HL-60 (cell line): ENCODE data around the gene PPID.
"Not testable (repeated sequence)": the region's sequence is repeated elsewhere in the genome, so short reads cannot be mapped to it uniquely, and the experiment has no call there.

ENCODE experiments used
- DNase-seq, 2 experiments: peaks; one replicate each; pipeline ENCODE4 v3.0.0-alpha.2; 2010 to 2020; ENCODE audit warnings: low read depth in 1 of 2, low spot score in 1 of 2
- H3K27ac ChIP-seq: fragments of 250-450 bp; sonication (Bioruptor Pico); replicated peaks from 2 replicates; pipeline ENCODE4 v1.5.1; 2020; ENCODE audit warnings: mild to moderate bottlenecking, moderate library complexity
- H3K27me3 ChIP-seq: fragments of 250-450 bp; sonication (Bioruptor Pico); 2 replicates; pipeline ENCODE4 v1.5.1; 2021; ENCODE audit warnings: mild to moderate bottlenecking, moderate library complexity; ENCODE audit not compliant: insufficient read depth, poor library complexity, severe bottlenecking
- H3K4me3 ChIP-seq: replicated peaks from 2 replicates; pipeline ENCODE4 v1.5.1; 2011; ENCODE audit warnings: mild to moderate bottlenecking, control low read depth, low read length; ENCODE audit not compliant: insufficient read depth
- CTCF ChIP-seq: IDR thresholded peaks from one replicate; pipeline ENCODE4 v1.5.1; 2011; ENCODE audit warnings: low read length, control low read depth, inconsistent platforms; ENCODE audit not compliant: insufficient read depth
- GABPA ChIP-seq: IDR thresholded peaks from 2 replicates; pipeline ENCODE4 v1.6.1; 2012; ENCODE audit warnings: low read depth
- POLR2AphosphoS5 ChIP-seq: IDR thresholded peaks from 2 replicates; pipeline ENCODE4 v1.6.1; 2012; ENCODE audit warnings: low read depth
- SPI1 ChIP-seq: IDR thresholded peaks from 2 replicates; pipeline ENCODE4 v1.6.1; 2012; ENCODE audit warnings: low read depth, mild to moderate bottlenecking, borderline replicate concordance
- TF ChIP-seq, protein P1 (sequence below): IDR thresholded peaks from 2 replicates; pipeline ENCODE4 v1.6.1; 2012; ENCODE audit warnings: low read depth; ENCODE audit not compliant: insufficient replicate concordance

PPID gene

DNA sequence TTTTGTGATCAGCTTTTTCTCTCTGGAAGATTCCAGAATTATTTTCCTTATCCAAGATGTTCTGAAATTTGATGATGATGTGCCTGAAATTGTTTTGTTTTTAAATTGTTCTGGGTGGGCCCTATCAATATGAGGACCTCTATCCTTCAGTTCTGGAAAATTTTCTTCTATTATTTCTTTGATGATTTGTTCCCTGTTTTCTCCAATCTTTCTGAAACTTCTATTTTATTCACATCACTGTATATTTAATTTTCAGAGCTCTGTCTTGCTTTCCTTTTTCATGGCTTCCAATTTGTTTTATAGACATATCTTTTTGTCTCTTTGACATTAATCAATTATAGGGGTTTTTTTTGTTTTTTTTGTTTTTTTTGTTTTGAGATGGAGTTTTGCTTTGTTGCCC is 33.4 kb upstream of the PPID start:
- DNase-seq = no peak
- TF ChIP-seq CTCF (no peak), POLR2AphosphoS5 (no peak), SPI1 (no peak), GABPA (no peak)
- TF ChIP-seq, protein P1, sequence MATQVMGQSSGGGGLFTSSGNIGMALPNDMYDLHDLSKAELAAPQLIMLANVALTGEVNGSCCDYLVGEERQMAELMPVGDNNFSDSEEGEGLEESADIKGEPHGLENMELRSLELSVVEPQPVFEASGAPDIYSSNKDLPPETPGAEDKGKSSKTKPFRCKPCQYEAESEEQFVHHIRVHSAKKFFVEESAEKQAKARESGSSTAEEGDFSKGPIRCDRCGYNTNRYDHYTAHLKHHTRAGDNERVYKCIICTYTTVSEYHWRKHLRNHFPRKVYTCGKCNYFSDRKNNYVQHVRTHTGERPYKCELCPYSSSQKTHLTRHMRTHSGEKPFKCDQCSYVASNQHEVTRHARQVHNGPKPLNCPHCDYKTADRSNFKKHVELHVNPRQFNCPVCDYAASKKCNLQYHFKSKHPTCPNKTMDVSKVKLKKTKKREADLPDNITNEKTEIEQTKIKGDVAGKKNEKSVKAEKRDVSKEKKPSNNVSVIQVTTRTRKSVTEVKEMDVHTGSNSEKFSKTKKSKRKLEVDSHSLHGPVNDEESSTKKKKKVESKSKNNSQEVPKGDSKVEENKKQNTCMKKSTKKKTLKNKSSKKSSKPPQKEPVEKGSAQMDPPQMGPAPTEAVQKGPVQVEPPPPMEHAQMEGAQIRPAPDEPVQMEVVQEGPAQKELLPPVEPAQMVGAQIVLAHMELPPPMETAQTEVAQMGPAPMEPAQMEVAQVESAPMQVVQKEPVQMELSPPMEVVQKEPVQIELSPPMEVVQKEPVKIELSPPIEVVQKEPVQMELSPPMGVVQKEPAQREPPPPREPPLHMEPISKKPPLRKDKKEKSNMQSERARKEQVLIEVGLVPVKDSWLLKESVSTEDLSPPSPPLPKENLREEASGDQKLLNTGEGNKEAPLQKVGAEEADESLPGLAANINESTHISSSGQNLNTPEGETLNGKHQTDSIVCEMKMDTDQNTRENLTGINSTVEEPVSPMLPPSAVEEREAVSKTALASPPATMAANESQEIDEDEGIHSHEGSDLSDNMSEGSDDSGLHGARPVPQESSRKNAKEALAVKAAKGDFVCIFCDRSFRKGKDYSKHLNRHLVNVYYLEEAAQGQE = no peak
- Histone ChIP-seq H3K27ac (no peak overlapping the region), H3K4me3 (no peak overlapping the region), H3K27me3 (no peaks in the 10 kb centered on the region)

DNA sequence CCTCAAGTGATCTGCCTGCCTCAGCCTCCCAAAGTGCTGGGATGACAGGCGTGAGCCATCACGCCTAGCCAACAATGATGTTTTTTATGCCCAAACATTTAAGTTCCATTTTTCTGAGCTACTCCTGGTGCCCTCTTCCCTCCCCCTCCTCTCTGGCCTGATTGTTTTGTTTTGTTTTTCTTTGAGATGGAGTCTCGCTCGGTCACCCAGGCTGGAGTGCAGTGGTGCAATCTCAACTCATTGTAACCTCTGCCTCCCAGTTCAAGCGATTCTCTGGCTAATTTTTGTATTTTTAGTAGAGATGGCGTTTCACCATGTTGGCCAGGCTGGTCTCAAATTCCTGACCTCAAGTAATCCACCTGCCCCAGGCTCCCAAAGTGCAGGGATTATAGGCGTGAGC is 32.6 kb upstream of the PPID start:
- H3K27ac ChIP-seq, H3K4me3 ChIP-seq, H3K27me3 ChIP-seq, DNase-seq: not testable (repeated sequence)

DNA sequence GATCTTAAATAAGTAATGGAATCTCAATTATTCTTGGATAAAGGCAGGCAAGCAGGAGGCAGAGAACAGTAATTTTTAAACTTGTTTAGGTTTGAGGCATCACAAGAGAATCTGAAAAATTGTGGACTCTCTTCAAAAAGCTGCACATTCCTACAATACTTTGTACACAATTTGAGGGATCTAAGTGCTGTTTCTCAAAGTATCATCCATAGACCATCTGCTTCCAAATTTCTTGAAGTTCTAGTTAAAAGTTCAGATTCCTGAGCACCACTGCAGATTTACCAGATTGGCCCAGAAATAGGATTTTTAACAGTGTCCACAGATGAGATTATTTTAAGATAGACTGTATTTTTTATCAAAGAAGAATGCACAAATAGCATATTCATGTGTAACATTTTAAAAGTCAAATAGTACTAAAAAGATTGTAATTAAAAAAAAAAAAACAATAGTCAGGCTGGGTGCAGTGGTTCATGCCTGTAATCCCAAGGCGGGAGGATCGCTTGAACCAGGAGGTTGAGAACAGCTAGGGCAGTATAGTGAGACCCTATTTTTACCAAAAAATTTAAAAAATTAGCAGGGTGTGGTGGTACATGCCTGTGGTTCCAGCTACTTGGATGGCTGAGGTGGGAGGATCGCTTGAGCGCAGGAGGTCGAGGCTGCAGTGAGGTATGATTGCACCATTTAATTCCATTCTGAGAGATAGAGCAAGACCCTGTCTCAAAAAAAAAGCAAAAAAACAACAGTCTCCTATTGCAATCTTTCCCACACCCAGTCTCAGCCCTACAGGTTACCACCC is 31.4 kb upstream of the PPID start:
- TF ChIP-seq POLR2AphosphoS5 (no peak), SPI1 (no peak), CTCF (no peak), GABPA (no peak)
- TF ChIP-seq, protein P1 = no peak
- Histone ChIP-seq H3K27me3 (no peaks in the 10 kb centered on the region), H3K4me3 (no peak overlapping the region), H3K27ac (no peak overlapping the region)
- no peak for DNase-seq

DNA sequence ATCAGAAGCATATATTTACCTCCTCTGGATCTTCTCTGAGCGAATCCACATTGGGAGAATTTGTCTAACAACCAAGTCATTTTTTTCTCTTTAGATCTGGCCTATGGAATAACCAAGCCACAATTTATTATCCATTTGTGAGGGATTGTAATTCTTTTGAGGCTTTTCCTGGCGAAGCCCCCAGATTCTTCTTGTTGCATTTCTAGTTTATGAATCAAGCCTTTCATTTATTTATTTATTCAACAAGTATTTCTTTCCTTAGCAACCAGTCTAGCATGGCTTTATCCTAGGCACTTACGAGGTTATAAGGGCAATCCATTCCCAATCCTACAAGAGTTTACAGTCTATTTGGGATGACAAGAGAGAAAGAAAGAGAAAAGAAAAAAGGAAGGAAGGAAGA is 27.2 kb upstream of the PPID start:
- Histone ChIP-seq H3K27ac (no peak overlapping the region), H3K4me3 (no peak overlapping the region)
- DNase-seq = no peak

More for the DNA sequence above, 27.2 kb upstream of the PPID start:
- TF ChIP-seq GABPA = no peak
- no peak for TF ChIP-seq CTCF
- TF ChIP-seq, protein P1 = no peak
- TF ChIP-seq POLR2AphosphoS5 = no peak
- no peak for TF ChIP-seq SPI1
- no peaks in the 10 kb centered on the region for H3K27me3 ChIP-seq
